Right atrium auricular region (tissue), 2 donors: ENCODE measurements around the gene BRSK2. TPM values are rescaled to one million over a fixed set of nuclear protein-coding genes. Genes with fewer than 3 reads are reported as not detected.

Experiments used
- DNase-seq: peaks from one replicate; pipeline ENCODE4 v3.0.0-alpha.2; 2019; ENCODE audit warnings: low spot score
- H3K27ac ChIP-seq, 2 donors: fragments of 200-600 bp; sonication (generic); 1 replicate in 1 of 2; 2 replicates in 1 of 2; pipeline ENCODE4 v1.5.1; 2016 to 2019
- H3K27me3 ChIP-seq, 2 donors: fragments of 200-600 bp; sonication (generic); one replicate each; pipeline versions ENCODE4 v1.5.1 to v1.6.0; 2017 to 2019
- H3K36me3 ChIP-seq: fragments of 200-600 bp; sonication (generic); one replicate; pipeline ENCODE4 v1.5.1; 2016
- H3K4me1 ChIP-seq, 2 donors: fragments of 200-600 bp; sonication (generic); one replicate each; pipeline versions ENCODE4 v1.5.1 to v1.6.0; 2017 to 2019
- H3K4me3 ChIP-seq, 2 donors: fragments of 200-600 bp; sonication (generic); 1 replicate in 1 of 2; 2 replicates in 1 of 2; pipeline ENCODE4 v1.5.1; 2017 to 2019; ENCODE audit warnings: mild to moderate bottlenecking in 1 of 2, moderate library complexity in 1 of 2
- H3K9me3 ChIP-seq, 2 donors: fragments of 200-600 bp; sonication (generic); one replicate each; pipeline ENCODE4 v1.5.1; 2019
- CTCF ChIP-seq, 2 donors: fragments of 200-600 bp; sonication (generic); IDR thresholded peaks; one replicate each; pipeline ENCODE4 v1.5.1; 2019; ENCODE audit warnings: antibody characterized with exemption in 2 of 2
- total RNA-seq, 2 donors: library from RNA; depleted of rRNA; stranded (reverse); fragments of >200 nt; gene quantifications; one replicate each; pipeline ENCODE4 v1.1.0, GENCODE V29; 2016

Gene BRSK2
- total RNA-seq, 2 donors from 2014 or later = 0.19 to 0.51 TPM

DNA sequence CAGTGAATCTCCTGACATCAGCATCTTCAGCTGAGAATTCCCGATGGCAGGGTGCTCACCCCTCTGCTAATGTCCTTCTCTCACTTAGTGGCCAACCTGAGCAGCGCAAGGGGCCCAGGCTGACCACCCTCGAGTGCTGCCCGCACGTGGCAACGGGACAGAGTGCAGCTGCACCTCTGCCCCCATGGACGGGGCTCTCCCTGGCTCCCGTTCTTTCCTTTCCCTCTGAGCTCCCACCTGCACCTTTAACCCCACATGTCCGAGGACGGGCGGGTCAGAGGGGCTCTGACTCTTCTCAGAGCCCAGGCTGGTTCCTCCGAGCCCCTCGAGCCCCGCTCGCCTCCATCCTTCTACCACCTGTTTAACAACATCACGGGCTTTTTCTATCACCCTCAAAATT lies 77.0 kb downstream of the BRSK2 start:
- Histone ChIP-seq H3K27me3 (no peaks in the 10 kb centered on the region), H3K36me3 (peaks cover 37% of the 10 kb centered on the region), H3K4me3 (no peak overlapping the region), H3K27ac (no peak overlapping the region), H3K4me1 (peaks cover 0 to 14% of the 10 kb centered on the region in 2 donors), H3K9me3 (no peaks in the 10 kb centered on the region)
- DNase-seq = no peak
- no peak for TF ChIP-seq CTCF (IDR thresholded peaks at IDR 0.05)

DNA sequence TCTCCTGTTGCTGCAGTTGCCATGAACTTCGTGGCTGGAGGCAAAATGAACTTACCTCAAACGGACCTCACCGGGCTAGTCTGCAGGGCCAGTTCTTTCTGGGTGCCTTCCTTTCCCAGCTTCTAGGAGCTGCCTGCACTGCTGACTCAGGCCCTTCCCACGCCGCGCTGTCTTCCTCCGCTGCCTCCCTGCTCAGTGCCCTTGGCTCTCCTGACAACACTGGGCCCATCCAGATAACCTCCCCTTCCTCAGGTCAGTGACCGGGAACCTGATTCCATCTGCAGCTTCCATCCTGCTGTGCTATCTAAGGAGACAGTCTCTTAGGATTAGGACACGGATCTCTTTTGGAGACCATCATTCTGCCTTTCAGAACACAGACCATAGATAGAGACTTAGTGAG lies 77.5 kb downstream of the BRSK2 start:
- Histone ChIP-seq H3K27me3 (no peaks in the 10 kb centered on the region), H3K27ac (no peak overlapping the region), H3K9me3 (no peaks in the 10 kb centered on the region), H3K4me1 (peaks cover 0 to 14% of the 10 kb centered on the region in 2 donors), H3K36me3 (peaks cover 41% of the 10 kb centered on the region), H3K4me3 (no peak overlapping the region)
- no peak for TF ChIP-seq CTCF (IDR thresholded peaks at IDR 0.05)
- DNase-seq = no peak

GRCh38 chr11:1468002-1468401 lies 78.3 kb downstream of the BRSK2 start:
- H3K9me3 ChIP-seq = no peaks in the 10 kb centered on the region
- TF ChIP-seq CTCF (IDR thresholded peaks at IDR 0.05) = no peak
- peaks cover 0 to 14% of the 10 kb centered on the region in 2 donors for H3K4me1 ChIP-seq
- DNase-seq = no peak
- peaks cover 48% of the 10 kb centered on the region for H3K36me3 ChIP-seq
- H3K4me3 ChIP-seq = no peak overlapping the region
- no peak overlapping the region for H3K27ac ChIP-seq
- no peaks in the 10 kb centered on the region for H3K27me3 ChIP-seq

- no peak overlapping the region for H3K4me3 ChIP-seq
- H3K9me3 ChIP-seq = no peaks in the 10 kb centered on the region
- no peak for TF ChIP-seq CTCF (IDR thresholded peaks at IDR 0.05)
- no peak for DNase-seq
- no peak overlapping the region for H3K27ac ChIP-seq
- no peaks in the 10 kb centered on the region for H3K27me3 ChIP-seq
- peaks cover 54% of the 10 kb centered on the region for H3K36me3 ChIP-seq
- H3K4me1 ChIP-seq = peaks cover 0 to 14% of the 10 kb centered on the region in 2 donors
Measured at GRCh38 chr11:1468473-1469066, 78.8 kb downstream of the BRSK2 start.

DNA sequence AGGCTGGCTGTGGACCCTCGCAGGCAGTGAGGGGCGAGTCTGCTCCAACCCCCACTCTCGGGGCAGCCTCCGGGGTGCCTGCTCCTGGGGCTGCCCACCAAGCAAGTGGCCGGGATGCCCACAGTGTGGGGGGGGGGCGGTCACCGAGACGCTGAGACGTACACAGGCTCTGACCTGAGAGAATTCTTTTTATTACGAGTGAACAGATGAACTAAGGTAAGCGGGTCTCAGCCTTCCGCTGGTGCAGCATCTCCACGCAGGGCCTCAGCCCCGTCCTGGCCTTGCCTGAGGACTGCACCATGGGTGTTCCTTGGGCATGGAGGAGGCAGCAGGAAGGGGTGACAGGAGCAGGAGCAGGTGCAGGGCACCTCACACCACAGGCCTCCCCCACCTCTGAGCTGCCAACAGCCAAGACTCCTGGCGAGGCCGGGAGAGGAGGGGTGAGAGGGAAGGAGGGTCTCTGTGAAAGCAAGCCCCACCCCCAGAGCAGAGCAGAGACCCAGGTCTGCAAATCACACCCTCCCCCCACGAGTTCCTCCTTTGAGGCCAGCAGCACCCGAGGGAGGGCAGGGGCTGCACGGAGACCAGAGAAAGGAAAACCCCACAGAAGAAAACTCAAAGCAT lies 79.7 kb downstream of the BRSK2 start:
- Histone ChIP-seq H3K4me1 (peaks cover 0 to 14% of the 10 kb centered on the region in 2 donors), H3K4me3 (no peak overlapping the region), H3K36me3 (peaks cover 58% of the 10 kb centered on the region), H3K27me3 (no peaks in the 10 kb centered on the region), H3K9me3 (no peaks in the 10 kb centered on the region), H3K27ac (no peak overlapping the region)
- no peak for DNase-seq
- no peak for TF ChIP-seq CTCF (IDR thresholded peaks at IDR 0.05)
